ENCODE measurements around the gene SPIRE2.

DNA sequence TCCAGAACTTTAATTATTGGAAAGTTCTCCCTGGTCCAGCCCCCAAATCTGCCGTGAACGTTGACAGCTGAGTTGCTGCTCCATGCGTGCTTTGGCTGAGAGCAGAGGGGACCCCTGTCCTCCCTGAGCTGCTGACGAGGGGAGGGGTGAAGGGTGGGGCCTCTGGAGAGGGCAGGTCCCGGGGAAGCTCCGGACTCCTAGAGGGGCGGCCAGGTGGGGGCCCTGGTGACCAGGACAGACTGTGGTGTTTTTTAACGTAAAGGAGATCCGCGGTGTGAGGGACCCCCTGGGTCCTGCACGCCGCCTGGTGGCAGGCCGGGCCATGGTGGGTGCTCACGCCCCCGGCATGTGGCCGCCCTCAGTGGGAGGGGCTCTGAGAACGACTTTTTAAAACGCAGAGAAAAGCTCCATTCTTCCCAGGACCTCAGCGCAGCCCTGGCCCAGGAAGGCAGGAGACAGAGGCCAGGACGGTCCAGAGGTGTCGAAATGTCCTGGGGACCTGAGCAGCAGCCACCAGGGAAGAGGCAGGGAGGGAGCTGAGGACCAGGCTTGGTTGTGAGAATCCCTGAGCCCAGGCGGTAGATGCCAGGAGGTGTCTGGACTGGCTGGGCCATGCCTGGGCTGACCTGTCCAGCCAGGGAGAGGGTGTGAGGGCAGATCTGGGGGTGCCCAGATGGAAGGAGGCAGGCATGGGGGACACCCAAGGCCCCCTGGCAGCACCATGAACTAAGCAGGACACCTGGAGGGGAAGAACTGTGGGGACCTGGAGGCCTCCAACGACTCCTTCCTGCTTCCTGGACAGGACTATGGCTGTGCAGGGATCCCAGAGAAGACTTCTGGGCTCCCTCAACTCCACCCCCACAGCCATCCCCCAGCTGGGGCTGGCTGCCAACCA lies 90.4 kb downstream of the SPIRE2 start, which contains the start of gene MC1R:
- TF ChIP-seq, protein P1, sequence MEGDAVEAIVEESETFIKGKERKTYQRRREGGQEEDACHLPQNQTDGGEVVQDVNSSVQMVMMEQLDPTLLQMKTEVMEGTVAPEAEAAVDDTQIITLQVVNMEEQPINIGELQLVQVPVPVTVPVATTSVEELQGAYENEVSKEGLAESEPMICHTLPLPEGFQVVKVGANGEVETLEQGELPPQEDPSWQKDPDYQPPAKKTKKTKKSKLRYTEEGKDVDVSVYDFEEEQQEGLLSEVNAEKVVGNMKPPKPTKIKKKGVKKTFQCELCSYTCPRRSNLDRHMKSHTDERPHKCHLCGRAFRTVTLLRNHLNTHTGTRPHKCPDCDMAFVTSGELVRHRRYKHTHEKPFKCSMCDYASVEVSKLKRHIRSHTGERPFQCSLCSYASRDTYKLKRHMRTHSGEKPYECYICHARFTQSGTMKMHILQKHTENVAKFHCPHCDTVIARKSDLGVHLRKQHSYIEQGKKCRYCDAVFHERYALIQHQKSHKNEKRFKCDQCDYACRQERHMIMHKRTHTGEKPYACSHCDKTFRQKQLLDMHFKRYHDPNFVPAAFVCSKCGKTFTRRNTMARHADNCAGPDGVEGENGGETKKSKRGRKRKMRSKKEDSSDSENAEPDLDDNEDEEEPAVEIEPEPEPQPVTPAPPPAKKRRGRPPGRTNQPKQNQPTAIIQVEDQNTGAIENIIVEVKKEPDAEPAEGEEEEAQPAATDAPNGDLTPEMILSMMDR (IDR thresholded peaks at IDR 0.05; ENCODE audit: poor library complexity): peak; percentile 50
- no peak for TF ChIP-seq EZH2 (IDR thresholded peaks at IDR 0.05; ENCODE audit: borderline replicate concordance)

All from hepatocyte (in vitro differentiated cells).